ENCODE measurements around the gene H1-8.
"Not testable (repeated sequence)": the region's sequence is repeated elsewhere in the genome, so short reads cannot be mapped to it uniquely, and the experiment has no call there.

H1-8 gene, protein sequence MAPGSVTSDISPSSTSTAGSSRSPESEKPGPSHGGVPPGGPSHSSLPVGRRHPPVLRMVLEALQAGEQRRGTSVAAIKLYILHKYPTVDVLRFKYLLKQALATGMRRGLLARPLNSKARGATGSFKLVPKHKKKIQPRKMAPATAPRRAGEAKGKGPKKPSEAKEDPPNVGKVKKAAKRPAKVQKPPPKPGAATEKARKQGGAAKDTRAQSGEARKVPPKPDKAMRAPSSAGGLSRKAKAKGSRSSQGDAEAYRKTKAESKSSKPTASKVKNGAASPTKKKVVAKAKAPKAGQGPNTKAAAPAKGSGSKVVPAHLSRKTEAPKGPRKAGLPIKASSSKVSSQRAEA

DNA sequence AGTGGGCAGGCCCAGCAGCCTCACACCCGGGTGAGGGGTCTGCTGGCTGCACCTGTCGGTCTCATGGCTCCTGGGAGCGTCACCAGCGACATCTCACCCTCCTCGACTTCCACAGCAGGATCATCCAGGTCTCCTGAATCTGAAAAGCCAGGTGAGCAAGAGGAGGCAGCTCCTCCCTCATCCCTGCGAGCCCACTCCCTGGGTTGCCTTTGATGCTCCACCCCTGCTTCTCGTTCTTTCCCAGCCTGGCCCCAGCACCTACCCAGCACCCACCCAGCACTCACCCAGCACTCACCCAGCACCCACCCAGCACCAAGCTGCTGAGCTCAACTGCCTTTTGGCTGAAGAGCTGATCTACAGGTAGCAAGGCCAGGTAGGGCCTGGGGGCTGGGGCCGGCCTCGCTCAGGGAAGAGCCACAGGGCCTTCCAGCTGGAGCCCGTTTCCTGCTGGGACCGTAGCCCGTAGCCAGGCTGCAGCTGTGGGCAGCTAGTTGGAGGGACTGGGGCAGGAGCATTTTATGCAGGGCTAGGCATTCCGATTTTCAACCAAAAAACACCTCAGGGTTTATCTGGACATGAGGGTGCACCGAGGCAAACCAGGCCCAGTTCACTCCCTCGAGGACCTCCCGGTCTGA is at the start of gene H1-8:
Gene H1-8, plus strand, starts transcription at position 20 of the 635 bp plus-strand sequence. Its CDS starts 44 bp downstream, at position 64.
- no peak for DNase-seq (ENCODE audit: extremely low read depth in 1 of 2, low read depth in 1 of 2)

DNA sequence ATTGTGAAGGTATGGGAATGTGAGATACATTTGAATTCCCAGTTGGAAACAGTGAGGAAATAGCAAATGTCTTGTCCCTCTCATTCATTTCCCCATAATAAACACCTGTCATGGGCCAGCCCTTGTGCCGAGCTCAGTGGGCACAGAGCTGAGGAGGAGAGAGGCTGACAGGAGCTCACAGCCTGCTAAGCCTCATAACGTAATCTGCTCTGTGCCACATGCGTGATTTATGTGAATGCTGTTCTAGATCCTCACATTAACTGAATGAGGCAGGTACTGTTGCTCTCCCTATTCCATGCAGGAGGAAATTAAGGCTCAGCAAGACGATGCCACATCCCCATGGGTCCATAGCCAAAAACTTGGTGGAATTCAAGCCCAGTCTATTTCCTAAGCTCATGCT is 49.8 kb upstream of the H1-8 start:
- DNase-seq (ENCODE audit: extremely low read depth in 1 of 2, low read depth in 1 of 2): no peak

DNA sequence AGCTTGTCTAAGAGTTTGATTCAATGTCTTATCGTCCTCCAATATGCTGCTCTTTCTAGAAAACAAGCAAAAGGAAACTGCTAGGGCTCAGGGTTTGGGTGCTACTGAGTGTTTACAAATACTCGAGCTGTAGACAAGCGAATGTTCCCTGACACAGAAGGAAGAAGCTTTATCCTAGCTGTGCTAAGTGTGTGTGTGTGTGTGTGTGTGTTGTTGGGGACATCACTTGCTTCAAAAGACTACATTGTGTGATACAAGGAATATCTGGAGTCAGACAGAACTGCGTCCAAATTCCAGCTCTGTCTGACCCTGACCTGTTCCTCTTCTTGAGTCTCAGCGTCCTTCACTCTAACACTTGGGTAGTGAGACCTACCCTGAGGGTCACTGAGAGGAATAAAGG is 48.5 kb upstream of the H1-8 start:
- not testable (repeated sequence) for DNase-seq (ENCODE audit: extremely low read depth in 1 of 2, low read depth in 1 of 2)

DNA sequence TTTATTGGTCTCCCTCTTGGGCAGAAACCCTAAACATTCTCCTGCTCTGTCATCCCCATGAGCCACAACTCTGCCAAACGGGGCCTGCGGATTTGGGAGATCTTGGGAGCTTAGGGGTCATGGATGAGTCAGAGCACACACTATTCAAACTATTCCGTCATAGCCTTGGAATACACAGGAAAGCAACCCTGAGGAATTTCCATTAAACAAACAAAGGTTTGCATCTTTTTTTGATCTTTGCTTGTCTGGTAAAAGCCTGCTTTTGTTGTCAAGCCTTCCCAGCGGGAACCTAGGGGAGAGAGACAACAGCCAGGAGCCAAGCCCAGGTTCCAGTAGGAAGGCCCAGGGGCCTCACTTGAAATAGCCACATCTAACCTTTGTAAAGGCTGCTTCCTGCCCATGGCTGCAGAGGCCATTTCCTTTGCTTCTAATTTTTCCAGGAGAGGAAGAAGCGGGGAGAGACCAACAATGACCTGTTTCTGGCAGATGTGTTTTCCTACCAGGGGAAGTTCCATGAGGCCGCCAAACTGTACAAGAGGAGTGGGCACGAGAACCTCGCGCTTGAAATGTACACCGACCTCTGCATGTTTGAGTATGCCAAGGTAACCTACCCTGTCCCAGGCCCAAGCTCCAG is 47.9 kb upstream of the H1-8 start:
- not testable (repeated sequence) for DNase-seq (ENCODE audit: extremely low read depth in 1 of 2, low read depth in 1 of 2)

DNA sequence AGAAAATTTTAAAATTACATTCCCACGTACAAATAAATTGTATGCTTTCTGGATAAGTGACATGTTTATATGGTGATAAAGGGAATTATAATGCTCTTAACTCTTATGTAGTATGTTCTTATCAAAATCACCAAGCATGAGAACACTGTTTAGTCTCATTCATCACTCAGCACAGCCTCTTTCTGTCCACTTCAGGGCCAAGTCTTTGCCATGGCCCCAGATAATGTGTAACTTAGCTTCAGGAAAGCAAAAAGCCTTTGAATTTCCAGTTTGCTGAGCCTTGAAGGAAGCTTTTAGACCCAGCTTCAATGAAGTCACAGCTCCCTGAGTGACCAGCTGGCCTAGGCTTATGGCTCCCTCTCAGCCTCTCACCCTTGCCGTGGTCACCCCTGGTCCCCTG is 45.1 kb upstream of the H1-8 start:
- not testable (repeated sequence) for DNase-seq (ENCODE audit: extremely low read depth in 1 of 2, low read depth in 1 of 2)

DNA sequence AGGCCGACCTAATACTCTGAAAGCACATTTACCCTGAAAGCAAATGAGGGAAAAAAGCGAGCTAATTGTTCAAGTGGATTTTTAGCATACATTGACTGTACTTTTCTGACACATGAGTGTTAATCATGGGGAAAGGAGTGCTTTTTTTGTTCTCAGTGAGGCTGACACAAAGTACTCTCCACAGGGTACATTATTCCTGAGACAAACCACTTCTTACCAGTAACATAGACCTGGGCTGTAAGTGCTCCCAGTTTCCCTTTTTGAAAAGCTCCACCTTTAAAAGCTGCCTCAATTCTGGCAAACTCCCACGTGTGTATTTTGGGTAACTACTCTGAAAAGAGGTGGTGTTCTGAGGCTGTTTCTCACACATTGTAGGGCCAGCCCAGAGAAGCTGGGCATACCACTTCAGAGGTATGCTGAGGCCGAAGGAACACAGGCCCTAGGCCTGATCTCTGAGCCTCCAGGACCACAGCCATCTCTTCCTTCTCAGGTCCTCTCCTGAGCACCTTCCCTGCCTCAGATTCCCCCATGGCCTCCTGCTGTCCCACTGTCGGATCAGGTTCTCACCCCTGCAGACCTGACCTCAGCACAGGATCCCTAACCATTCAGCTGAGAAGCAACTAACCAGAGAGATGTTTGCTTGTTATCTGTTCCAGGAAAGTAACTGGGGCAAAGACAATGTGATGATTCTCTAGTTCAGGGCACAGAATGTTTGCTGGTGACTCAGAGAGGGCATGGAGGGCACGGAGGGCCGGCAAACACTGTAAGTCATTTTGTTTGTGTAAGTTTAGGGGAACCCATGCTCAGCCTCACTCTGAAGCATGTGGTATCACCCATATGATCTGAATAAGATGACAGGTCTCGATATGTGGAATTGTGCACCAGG is 44.1 kb upstream of the H1-8 start:
- not testable (repeated sequence) for DNase-seq (ENCODE audit: extremely low read depth in 1 of 2, low read depth in 1 of 2)

DNA sequence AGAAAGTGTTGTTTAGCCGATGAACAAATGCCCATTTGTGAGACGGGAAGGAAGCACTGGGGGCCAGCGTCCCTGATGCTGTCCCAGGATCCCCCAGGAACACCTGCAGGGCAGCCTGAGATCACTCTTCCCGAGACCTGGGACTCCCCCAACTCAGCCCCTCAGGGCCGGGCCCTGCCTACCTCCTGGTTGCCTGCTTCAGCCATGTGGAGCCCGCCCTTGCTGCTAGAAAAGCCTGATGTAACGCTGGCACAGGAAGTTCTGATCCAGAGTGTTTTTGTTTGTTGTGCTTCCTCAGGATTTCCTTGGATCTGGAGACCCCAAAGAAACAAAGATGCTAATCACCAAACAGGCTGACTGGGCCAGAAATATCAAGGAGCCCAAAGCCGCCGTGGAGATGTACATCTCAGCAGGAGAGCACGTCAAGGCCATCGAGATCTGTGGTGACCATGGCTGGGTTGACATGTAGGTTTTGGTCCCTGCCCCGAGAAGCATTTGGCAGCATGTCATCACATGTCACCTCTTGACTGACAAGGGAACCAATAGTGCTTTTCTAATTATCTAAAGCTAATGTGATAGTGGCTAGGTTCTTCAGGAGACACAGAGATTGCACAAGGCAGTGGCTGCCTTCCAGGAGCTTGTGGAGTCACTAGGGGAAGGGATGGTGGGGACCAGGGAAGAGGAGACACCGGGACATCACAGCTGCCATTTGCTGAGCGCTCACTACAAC is 43.2 kb upstream of the H1-8 start:
- DNase-seq (ENCODE audit: extremely low read depth in 1 of 2, low read depth in 1 of 2): not testable (repeated sequence)

DNA sequence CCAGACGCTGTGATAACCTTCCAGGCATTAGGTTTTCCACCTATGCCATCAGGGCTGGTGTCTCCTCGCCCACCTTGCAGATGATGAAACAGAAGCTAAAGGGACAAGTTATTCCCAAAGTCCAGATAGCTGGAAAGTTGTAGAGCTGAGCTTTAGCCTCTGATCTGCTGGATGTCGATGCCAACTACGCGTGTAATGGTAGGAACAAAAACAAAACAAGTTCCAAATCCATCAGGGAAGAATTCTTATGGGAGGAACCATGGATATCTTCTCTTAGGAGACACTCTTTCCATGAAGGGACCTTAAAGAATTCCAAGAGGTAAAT is 42.7 kb upstream of the H1-8 start:
- no peak for DNase-seq (ENCODE audit: extremely low read depth in 1 of 2, low read depth in 1 of 2)

DNA sequence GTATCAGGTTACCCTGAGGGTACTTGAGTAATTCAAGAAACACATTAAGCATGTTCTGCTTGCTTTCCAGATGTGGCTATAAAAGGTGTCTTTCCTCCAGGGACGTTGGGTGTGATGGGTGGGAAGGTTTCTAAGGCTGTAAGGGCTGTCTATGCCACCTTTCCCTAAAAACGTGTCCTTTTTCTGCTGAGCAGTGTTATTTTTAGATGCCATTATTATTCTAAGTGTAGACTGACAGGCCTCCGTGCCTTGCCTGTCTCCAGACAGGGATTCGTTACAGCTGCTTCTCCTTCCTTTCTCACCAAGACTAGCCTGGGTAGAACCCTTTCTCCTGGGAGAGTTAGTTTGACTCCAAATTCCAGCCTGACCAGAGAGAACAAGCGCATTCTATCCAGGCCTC is 41.3 kb upstream of the H1-8 start:
- DNase-seq (ENCODE audit: extremely low read depth in 1 of 2, low read depth in 1 of 2): no peak

DNA sequence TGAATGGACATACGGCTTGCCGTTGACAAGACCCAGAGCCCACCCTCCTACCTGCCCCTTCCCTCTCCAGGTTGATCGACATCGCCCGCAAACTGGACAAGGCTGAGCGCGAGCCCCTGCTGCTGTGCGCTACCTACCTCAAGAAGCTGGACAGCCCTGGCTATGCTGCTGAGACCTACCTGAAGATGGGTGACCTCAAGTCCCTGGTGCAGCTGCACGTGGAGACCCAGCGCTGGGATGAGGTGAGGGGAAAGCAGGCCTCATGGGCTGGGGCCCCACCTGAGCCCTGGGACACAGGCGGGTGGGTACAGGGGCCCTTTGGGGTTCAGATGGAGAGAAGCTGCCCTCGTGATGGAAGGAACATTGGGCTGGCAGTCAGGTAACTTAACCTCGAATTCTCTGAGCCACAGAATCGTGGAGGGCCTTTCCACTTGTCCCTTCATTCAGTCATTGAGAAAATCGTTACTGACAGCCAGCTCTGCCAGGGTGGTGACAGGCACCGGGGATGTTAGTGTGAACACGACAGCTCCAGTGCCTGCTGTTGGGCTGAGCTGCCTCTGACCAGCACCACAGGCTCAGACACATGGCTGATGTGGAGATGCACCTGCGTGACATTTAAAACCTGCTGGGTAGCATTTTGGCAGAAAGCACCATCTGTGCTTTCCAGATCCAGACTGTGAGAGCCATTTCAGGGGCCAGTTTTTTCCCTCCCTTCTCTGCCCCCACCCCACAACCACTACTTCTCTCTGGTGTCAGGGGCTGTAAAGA is 40.1 kb upstream of the H1-8 start:
- no peak for DNase-seq (ENCODE audit: extremely low read depth in 1 of 2, low read depth in 1 of 2)

DNA sequence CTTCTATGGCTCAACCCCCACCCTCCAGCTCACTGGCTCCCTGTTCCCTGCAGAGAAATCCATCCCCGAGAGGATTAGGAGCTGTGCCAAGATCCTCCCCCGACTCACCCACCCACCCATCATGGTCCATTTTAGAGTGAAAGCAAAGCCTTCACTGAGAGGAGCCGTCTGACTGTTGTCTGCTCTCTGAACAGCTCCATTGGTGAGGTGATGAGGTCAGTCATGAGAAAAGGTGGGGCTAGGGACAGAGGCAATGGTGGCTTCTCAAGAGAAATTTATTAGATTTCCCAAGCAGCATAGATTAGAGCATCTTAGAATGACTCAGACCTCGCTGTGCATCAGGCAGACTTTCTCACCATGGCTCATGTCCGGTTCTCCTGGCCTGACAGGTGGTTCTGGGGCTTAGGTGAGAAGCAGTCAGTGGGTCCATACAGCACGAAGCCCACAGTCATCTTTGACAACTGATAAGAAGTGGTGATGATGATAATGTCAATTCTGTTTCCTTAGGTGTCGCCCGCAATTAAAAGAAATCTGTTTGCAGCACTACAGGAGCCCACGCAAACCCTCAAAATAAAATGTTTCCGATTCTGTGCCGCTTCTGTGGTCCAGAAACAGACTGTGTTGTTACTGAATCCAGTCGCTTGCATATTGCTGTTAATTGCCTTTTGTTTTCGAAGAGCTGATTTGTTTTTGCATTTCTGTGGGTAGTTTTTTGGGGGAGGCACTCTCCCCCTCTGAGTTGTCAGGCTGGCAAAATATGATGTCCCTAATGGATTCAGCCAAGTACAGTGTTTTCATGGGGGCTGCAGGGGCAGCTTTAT is 39.3 kb upstream of the H1-8 start:
- no peak for DNase-seq (ENCODE audit: extremely low read depth in 1 of 2, low read depth in 1 of 2)

DNA sequence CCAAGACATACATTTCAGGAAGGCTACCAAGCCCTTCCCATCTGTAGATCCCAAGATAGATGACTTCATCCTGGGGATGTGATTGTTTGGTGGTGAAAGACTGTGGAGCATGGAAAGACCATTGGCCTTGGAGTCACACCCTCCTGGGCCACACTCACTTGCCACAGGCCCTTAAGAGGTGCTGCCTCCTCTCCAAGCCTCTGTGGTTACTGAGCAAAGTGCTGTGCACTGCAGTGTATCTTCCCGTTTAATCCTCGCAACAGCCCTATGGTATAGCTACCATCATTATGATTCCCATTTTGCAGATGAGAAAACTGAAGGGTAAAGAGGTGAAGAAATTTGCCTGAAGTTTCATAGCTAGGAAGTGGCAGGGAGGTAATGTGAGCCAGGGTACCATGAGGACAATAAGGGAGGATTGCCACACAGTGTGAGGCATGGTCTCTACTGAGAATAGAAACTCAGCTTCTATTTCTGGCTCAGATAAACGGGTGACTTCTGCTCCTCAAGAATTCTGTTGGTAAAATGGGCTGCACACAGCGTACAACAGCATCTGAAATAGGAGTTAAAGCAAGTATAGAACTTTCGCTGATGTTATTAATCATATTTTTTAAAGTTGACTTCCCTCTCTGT is 38.4 kb upstream of the H1-8 start:
- DNase-seq (ENCODE audit: extremely low read depth in 1 of 2, low read depth in 1 of 2): no peak

DNA sequence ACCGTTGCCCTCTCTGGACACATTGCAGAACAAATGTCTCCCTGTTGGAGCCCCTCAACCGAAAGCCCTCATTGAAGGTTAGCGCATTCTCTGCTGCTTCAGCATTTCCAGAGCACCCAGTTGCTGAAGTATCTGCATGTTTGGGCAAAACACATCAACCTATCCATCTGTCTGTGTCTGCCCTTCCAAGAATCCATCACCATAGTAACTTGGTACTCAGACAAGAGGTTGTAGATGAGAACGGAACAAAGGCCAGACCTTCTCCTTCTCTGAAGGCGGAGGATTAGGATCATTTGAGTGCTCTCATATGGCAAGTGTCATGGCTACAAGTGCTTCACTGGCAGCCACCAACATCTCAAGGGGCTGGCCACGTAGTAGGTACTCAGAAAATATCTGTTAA is 37.6 kb upstream of the H1-8 start:
- no peak for DNase-seq (ENCODE audit: extremely low read depth in 1 of 2, low read depth in 1 of 2)

DNA sequence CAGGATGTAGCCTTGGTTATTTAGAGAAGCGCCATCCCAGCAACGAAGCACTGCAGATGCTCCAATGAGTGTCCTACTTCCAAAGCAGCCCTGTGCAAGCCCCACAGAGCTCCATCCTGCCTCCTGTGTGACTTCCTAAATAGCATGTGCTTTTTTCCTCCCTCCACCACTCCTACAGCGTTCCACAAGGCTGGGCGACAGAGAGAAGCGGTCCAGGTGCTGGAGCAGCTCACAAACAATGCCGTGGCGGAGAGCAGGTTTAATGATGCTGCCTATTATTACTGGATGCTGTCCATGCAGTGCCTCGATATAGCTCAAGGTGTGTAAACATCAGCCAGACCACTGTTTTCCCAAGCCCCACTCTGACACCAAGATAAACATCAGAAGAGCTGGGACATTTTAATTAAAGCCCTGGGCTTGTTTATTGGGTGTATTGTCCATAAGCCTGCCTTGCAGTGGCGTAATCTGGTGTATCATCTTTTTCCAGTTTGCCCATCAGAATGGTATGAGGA is 36.7 kb upstream of the H1-8 start:
- DNase-seq (ENCODE audit: extremely low read depth in 1 of 2, low read depth in 1 of 2): no peak

DNA sequence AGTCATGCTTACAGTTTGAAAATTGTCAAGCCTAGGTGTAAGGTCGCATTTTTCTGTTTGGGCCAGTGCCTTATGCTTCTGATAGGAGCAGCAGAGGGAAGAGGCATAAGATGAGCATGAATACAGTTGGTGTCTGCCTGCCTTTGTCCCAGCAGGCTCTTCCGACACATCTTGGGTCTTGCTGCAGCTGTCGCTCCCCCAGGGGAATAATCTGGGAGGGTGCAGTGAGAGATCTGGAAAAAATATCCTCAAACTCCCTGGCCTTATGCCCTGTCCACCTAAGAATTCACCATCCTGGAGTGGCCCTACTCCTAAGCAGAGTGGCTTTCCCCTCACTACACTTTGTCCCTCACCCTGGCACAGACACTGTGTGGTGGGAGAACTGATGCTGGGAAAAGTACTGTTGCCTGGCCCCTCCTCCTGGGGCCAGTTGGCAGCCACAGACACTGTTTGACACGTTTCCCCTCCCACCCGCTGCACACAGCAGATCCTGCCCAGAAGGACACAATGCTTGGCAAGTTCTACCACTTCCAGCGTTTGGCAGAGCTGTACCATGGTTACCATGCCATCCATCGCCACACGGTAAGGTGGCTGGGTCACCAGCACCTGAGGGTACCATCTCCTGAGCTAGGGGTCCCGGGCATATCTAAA is 35.7 kb upstream of the H1-8 start:
- no peak for DNase-seq (ENCODE audit: extremely low read depth in 1 of 2, low read depth in 1 of 2)

DNA sequence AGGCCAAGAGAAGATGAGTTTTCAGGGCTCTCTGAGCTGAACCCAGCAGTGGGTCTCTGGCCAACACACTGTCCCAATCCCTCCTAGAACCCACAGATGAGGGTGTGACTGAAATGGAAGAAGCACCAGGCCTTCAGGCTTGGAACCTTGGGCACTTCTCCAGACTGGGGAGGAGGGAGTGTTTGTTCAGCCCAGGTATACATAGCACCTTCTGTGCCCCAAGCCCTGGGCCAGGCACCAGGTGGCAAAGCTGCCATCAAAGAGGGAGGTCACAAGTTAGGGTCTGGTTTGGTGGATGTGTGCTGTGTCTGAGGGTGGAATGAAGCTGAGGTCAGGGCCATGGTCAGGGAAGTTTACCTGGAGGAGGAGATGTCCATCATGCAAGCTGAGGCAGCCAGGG is 30.4 kb upstream of the H1-8 start:
- DNase-seq (ENCODE audit: extremely low read depth in 1 of 2, low read depth in 1 of 2): no peak

DNA sequence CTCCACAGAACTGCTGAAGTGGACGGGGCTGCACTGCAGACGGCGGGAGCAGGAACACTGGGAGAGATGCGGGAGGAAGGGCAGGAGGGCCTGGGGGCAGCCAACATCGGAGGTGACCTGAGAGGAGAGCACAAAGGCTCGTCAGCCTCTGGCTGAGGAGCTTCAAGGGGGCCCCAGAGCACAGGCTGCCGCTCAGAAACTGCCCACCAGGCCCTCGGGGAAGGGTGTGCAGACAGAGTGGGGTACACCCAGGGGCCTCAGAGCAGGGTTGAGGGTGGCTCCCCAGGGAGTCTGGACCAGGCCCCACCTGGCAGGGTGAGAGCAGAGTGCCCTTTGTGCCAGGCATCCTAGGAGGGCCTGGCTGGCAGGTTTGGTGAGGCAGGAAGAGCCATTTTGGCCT is 29.3 kb upstream of the H1-8 start:
- no peak for DNase-seq (ENCODE audit: extremely low read depth in 1 of 2, low read depth in 1 of 2)

DNA sequence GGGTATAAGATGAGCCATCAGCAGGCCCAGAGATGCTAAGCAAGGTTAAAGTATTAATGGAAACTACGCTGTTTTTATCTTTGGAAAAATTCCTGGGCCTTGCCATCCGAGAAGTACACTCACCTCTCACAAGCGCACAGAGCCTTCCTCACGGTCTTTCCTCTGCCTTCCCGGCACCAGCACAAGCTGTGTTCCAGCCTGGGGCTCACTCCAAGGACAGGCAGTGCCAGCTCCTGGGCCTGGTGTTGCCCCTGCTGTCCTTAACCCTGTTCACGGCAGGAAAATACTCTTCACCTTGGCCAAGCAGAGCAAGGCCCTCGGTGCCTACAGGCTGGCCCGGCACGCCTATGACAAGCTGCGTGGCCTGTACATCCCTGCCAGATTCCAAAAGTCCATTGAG is 28.9 kb upstream of the H1-8 start:
- DNase-seq (ENCODE audit: extremely low read depth in 1 of 2, low read depth in 1 of 2): no peak
